LNCAP (cell line): ENCODE data around the gene NKAIN2.

Experiments
- TF ChIP-seq, protein P1 (sequence below): fragments of 450-650 bp; IDR thresholded peaks from 2 replicates; pipeline ENCODE4 v1.5.1; 2017; ENCODE audit warnings: mild to moderate bottlenecking

NKAIN2 gene

GRCh38 chr6:123808556-123808955 lies 4.9 kb downstream of the NKAIN2 start:
- TF ChIP-seq, protein P1, sequence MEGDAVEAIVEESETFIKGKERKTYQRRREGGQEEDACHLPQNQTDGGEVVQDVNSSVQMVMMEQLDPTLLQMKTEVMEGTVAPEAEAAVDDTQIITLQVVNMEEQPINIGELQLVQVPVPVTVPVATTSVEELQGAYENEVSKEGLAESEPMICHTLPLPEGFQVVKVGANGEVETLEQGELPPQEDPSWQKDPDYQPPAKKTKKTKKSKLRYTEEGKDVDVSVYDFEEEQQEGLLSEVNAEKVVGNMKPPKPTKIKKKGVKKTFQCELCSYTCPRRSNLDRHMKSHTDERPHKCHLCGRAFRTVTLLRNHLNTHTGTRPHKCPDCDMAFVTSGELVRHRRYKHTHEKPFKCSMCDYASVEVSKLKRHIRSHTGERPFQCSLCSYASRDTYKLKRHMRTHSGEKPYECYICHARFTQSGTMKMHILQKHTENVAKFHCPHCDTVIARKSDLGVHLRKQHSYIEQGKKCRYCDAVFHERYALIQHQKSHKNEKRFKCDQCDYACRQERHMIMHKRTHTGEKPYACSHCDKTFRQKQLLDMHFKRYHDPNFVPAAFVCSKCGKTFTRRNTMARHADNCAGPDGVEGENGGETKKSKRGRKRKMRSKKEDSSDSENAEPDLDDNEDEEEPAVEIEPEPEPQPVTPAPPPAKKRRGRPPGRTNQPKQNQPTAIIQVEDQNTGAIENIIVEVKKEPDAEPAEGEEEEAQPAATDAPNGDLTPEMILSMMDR: no peak

DNA sequence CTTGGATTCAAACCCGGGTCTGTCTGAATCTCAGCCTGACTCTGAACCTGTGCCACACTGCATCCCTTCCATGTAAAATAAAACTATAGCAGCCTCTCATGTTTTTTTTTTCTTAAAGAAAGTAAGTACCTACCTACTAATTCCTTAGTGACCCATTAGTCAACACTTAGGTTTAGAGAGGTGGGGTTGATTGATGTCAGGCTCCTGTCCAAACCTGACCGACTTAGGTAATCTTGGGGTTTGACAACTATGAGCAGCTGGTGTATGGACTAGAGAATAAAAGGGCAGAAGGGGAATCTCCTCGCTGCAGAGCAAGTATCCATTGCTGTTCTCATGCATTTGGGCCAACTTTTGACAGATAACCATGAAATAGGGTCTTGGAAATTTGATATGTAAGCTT lies 6.5 kb downstream of the NKAIN2 start:
- TF ChIP-seq, protein P1: no peak

GRCh38 chr6:123810948-123811347 lies 7.3 kb downstream of the NKAIN2 start:
- TF ChIP-seq, protein P1: no peak

DNA sequence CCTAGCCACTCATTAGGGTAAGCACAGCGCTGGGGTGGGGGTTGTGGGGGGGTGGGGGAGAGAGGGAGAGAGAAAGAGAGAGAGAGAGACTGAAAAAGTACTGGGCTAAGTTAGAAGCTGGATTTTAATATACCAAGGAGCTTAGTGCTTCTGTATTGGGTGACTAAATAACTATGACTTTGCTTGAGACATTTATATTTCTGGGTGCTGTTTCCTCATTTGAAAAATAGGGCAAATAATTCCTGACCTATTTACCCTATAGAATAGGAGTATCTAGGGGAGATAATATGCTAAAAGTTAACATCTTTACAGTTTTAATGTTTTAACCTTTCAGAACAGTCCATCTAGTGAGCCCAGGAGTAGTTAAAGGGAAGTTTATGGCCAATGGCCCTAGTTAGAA lies 7.7 kb downstream of the NKAIN2 start:
- TF ChIP-seq, protein P1: no peak

- TF ChIP-seq, protein P1: no peak
Measured at GRCh38 chr6:123812621-123813020, 9.0 kb downstream of the NKAIN2 start.

GRCh38 chr6:123821112-123821511 lies 17.4 kb downstream of the NKAIN2 start:
- TF ChIP-seq, protein P1: no peak

DNA sequence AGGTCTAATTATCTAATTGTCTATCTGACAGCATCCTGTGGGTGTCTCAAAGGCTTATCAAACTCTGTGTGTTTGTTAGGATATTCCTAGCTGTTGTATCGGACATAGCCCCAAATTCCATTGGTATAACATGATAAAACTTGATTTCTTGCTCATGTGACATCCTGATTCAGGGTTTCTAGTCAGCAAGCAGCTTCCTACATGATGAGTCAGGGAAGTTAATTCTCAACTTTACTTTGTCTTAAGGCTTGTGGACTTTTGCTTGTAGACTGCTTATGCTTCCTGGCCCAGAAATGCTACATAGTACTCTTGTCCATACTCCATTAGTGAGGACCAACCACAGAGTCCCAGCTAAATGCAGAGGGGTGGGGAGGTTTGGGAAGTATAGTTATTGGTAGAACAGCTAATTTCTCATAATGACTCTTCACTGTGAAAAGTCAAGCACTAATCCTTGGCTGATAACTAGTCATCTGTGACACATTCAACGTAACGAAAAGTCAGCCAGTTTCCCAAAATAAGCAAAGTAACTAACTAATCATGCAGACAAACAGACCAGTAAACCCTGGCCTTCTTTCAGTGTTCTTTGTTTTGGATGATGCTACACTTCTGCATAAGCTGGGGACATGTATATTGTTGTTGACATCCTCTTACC lies 25.8 kb downstream of the NKAIN2 start:
- TF ChIP-seq, protein P1: no peak

GRCh38 chr6:123830120-123830519 lies 26.5 kb downstream of the NKAIN2 start:
- TF ChIP-seq, protein P1: no peak
